ENCODE data around the gene DNAAF1. TPM values are rescaled to one million over a fixed set of nuclear protein-coding genes. Genes with fewer than 3 reads are reported as not detected.

Gene DNAAF1
- total and polyA plus RNA-seq, 2 donors (not counting 3 experiments of a cell fraction or from before 2014, with no cell fraction given), result 0.01 TPM; not detected in 1

- intact Hi-C loops (cut with micrococcal nuclease) (no loop called here), dilution Hi-C loops (cut with MboI; ENCODE audit: extremely low pct_ligation_motif_present, low sequenced_read_pairs) (no loop called here)
- H3K4me3 ChIP-seq (replicated peaks in 1 of 3; ENCODE audit: insufficient read depth in 1 of 3, low read depth in 1 of 3, low read length in 3 of 3), result no peak overlapping the region
- no TSS peak for BruUV-seq (replicated peaks)
- H3K9me3 ChIP-seq (replicated peaks; ENCODE audit: control insufficient read depth, insufficient read depth, low read length), result no peaks in the 10 kb centered on the region
- FAIRE-seq (no peak), DNase-seq (ENCODE audit: low read depth, low spot score) (no peak)
- TF ChIP-seq JUN (IDR thresholded peaks at IDR 0.05; ENCODE audit: borderline replicate concordance, insufficient read depth, insufficient read length, low read depth) (no peak), CTCF (IDR thresholded peaks at IDR 0.05; ENCODE audit: extremely low read depth in 1 of 2, insufficient read depth in 1 of 2, low read depth in 1 of 2, low read length in 2 of 2) (no peak), EZH2 (IDR thresholded peaks at IDR 0.05; ENCODE audit: borderline replicate concordance, low read depth, low read length, severe bottlenecking) (no peak), MAX (IDR thresholded peaks at IDR 0.05; ENCODE audit: insufficient read depth, insufficient read length) (no peak), GATA2 (IDR thresholded peaks at IDR 0.05; ENCODE audit: insufficient read depth, insufficient read length, low read depth, low read length) (no peak), FOS (IDR thresholded peaks at IDR 0.05; ENCODE audit: borderline replicate concordance, insufficient read depth, low read length) (no peak), POLR2A (IDR thresholded peaks at IDR 0.05; ENCODE audit: low read depth, low read length) (no peak), POLR2AphosphoS5 (IDR thresholded peaks at IDR 0.05; ENCODE audit: insufficient read depth, low read depth, low read length) (no peak), MYC (IDR thresholded peaks at IDR 0.05; ENCODE audit: low read depth, low read length) (no peak)
- no peak overlapping the region for H2AFZ ChIP-seq (ENCODE audit: low read depth, low read length)
- peaks cover 12 to 22% of the 10 kb centered on the region in 2 experiments for H3K27me3 ChIP-seq (ENCODE audit: control insufficient read depth in 2 of 2, insufficient read depth in 2 of 2, low read length in 2 of 2)
- H3K4me2 ChIP-seq (ENCODE audit: insufficient read depth, low read length), result no peak overlapping the region
- no peaks in the 10 kb centered on the region for H3K36me3 ChIP-seq (ENCODE audit: control insufficient read depth in 2 of 2, extremely low read depth in 1 of 2, insufficient read depth in 2 of 2, low read length in 2 of 2)
- no peaks in the 10 kb centered on the region for H3K9me1 ChIP-seq (replicated peaks; ENCODE audit: control insufficient read depth, extremely low read depth, insufficient read depth, low read length)
- no peak overlapping the region for H3K27ac ChIP-seq (ENCODE audit: insufficient read depth, low read depth, low read length)
- no peak overlapping the region for H3K9ac ChIP-seq (replicated peaks; ENCODE audit: extremely low read depth, insufficient read depth, low read length)
- ChIA-PET CTCF (interaction anchor here (0.6 to 2.5 kb wide), 4 partner anchors 10 to 110 kb away, joined by 3 to 9 read pairs (median 4); partner anchors contain the start of gene TAF1C), POLR2A (interaction anchor here (0.5 kb wide), 1 partner anchor 66 kb away, joined by 6 read pairs; no protein-coding TSS in a partner anchor)
- H3K79me2 ChIP-seq (ENCODE audit: control insufficient read depth, insufficient read depth, low read length), result no peaks in the 10 kb centered on the region
- H3K4me1 ChIP-seq (ENCODE audit: control insufficient read depth, extremely low read depth, insufficient read depth, low read length), result no peaks in the 10 kb centered on the region
- no peaks in the 10 kb centered on the region for H4K20me1 ChIP-seq (replicated peaks; ENCODE audit: control insufficient read depth, extremely low read depth, insufficient read depth, low read length)
These were observed 20.6 kb downstream of the DNAAF1 start for GRCh38 chr16:84165746-84166145.
